Right lobe of liver (tissue), 6 donors: ENCODE data around the gene SH3GL3. TPM values are rescaled to one million over a fixed set of nuclear protein-coding genes. Genes with fewer than 3 reads are reported as not detected.

Source experiments
- ATAC-seq, 4 donors: fragments of 200-7000 bp; cut with Tn5 transposase; one replicate each; pipeline ENCODE4 v1.9.1; 2020; ENCODE audit warnings: mild to moderate bottlenecking in 4 of 4, moderate library complexity in 4 of 4
- DNase-seq, 3 donors: peaks; one replicate each; pipeline ENCODE4 v3.0.0-alpha.2; 2020
- H3K27ac ChIP-seq, 3 donors: fragments of 200-600 bp; one replicate each; pipeline ENCODE4 v1.8.0; 2022
- H3K27me3 ChIP-seq, 2 donors: fragments of 200-600 bp; one replicate each; pipeline ENCODE4 v1.8.0; 2022
- H3K36me3 ChIP-seq, 4 donors: fragments of 200-600 bp; sonication (generic) in 1 of 4; one replicate each; pipeline versions ENCODE4 v1.5.1 to v1.8.0; 2017 to 2022; ENCODE audit warnings: control low read depth in 1 of 4
- H3K4me1 ChIP-seq, 4 donors: fragments of 200-600 bp; sonication (generic) in 1 of 4; one replicate each; pipeline versions ENCODE4 v1.5.1 to v1.8.0; 2017 to 2022; ENCODE audit warnings: control low read depth in 1 of 4
- H3K4me3 ChIP-seq, 3 donors: fragments of 200-600 bp; one replicate each; pipeline ENCODE4 v1.8.0; 2022
- H3K9me3 ChIP-seq, 4 donors: fragments of 200-600 bp; sonication (generic) in 1 of 4; one replicate each; pipeline versions ENCODE4 v1.5.1 to v1.8.0; 2017 to 2022; ENCODE audit warnings: control low read depth in 1 of 4
- POLR2A ChIP-seq: fragments of 450-650 bp; IDR thresholded peaks from one replicate; pipeline ENCODE4 v1.6.1; 2017; ENCODE audit warnings: antibody characterized with exemption, mild to moderate bottlenecking
- WGBS: methylation state at CpG from one replicate; pipeline ENCODE4 v1.1.6; 2018; ENCODE audit warnings: low coverage, low lambda C conversion rate; ENCODE audit not compliant: insufficient coverage; ENCODE audit errors: missing lambda C conversion rate; 5-methylcytosine and 5-hydroxymethylcytosine counted together
- intact Hi-C, 2 donors: fragments of 100-400 bp; cut with DNase I; formaldehyde crosslinking; loops; one replicate each; pipeline versions ENCODE4 v1.11.2 to v1.14.1; 2022
- total RNA-seq, 6 experiments: library from RNA; depleted of rRNA in 2 of 6; stranded (reverse); fragments of >200 nt in 2 of 6; fragmentation: NEBNext Ultra II Directional in 3 of 6; extraction: Animal tissue kit (Norgen Biotek cat#: 25700) in 3 of 6; gene quantifications; one replicate each; pipeline versions ENCODE4 v1.1.0 to v1.2.4, GENCODE V29; 2016 to 2023
- TF ChIP-seq, protein P1 (sequence below), 4 donors: fragments of 200-600 bp in 3 of 4; fragments of 450-650 bp in 1 of 4; IDR thresholded peaks; one replicate each; pipeline versions ENCODE4 v1.5.1 to v1.8.0; 2016 to 2022; ENCODE audit warnings: antibody characterized with exemption in 4 of 4, mild to moderate bottlenecking in 2 of 4
- donor health status: DM: no; HTN: yes; CAD: no.
- donor health status: DM: no; HTN: no; CAD: no.
- donor health status: DM: no; HTN: no; CAD: no.
- donor health status: DM: no; HTN: yes; CAD: no.
- donor health status: DM: no; HTN: yes; CAD: no.

The SH3GL3 gene
- total RNA-seq, 6 experiments from 2014 or later = not detected

DNA sequence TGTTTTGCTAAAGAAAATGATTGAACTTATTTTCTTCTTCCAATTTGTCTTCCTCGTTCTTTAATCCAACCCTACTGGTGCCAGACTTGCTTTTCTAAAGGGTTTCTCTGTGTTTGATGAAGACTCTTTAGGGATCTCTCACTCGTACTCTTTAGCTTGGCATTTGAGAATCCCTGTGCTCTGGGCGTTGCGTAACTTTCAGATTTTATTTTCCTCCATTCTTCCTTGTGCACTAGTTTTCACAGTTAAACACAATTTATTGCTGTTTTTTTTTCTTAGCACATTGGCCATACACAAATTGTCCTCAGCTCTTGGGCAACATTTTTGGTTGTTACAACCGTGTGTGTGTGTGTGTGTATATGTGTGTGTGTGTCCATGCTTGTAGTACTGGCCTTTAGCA is 111.0 kb downstream of the SH3GL3 start:
- no peak overlapping the region for H3K4me3 ChIP-seq
- DNase-seq = no peak
- no peaks in the 10 kb centered on the region for H3K4me1 ChIP-seq
- no peaks in the 10 kb centered on the region for H3K27me3 ChIP-seq
- no peak for ATAC-seq
- intact Hi-C loops = loop anchor here in 1 of 2 donors (10.0 kb wide), 1 partner anchor 123 kb away; no protein-coding TSS in a partner anchor
- H3K36me3 ChIP-seq = no peaks in the 10 kb centered on the region
- no peak for TF ChIP-seq POLR2A
- TF ChIP-seq, protein P1, sequence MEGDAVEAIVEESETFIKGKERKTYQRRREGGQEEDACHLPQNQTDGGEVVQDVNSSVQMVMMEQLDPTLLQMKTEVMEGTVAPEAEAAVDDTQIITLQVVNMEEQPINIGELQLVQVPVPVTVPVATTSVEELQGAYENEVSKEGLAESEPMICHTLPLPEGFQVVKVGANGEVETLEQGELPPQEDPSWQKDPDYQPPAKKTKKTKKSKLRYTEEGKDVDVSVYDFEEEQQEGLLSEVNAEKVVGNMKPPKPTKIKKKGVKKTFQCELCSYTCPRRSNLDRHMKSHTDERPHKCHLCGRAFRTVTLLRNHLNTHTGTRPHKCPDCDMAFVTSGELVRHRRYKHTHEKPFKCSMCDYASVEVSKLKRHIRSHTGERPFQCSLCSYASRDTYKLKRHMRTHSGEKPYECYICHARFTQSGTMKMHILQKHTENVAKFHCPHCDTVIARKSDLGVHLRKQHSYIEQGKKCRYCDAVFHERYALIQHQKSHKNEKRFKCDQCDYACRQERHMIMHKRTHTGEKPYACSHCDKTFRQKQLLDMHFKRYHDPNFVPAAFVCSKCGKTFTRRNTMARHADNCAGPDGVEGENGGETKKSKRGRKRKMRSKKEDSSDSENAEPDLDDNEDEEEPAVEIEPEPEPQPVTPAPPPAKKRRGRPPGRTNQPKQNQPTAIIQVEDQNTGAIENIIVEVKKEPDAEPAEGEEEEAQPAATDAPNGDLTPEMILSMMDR (IDR thresholded peaks at IDR 0.05) = no peak
- H3K9me3 ChIP-seq = no peaks in the 10 kb centered on the region
- WGBS = 50% methylated on average over 5 of the region's 5 CpGs
- H3K27ac ChIP-seq = no peak overlapping the region

DNA sequence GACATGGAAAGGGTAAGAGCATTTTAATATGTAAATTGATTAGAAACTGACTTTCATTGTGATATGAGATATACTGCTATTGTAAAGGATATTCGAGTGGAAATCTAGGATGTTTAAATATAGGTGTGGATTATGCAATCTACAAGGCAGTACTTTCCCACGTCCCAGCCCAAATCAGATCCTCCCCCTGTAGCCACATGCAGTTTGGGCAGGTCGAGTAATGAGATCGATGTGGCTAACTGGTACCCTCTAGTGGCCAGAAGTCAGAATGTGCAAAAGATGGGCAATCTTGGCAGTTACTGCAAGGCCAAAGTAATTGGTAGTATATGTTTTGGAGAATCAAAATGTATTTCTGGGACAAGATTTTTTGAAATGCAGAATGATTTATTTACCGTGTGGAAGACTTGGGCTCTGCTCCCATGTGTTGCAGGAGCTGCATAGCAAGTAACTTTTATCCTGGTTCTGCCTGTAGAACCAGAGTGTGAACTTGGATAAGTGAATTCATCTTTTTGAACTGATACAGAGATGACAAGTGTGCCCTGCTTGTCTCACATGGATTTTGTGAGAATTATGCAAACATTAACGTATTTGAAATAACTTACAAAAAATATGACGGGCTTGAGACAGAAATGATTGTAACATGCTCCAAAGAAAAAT is 112.3 kb downstream of the SH3GL3 start:
- H3K27ac ChIP-seq = no peak overlapping the region
- H3K36me3 ChIP-seq = no peaks in the 10 kb centered on the region
- no peak overlapping the region for H3K4me3 ChIP-seq
- DNase-seq (peak in 1 of 3 donors; percentile 58), ATAC-seq (peak; percentile 93 to 98 (median 94))
- 0% methylated on average over 7 of the region's 7 CpGs for WGBS
- TF ChIP-seq POLR2A = no peak
- TF ChIP-seq, protein P1 (IDR thresholded peaks at IDR 0.05) = peak; percentile 76 to 81 (median 79)
- no peaks in the 10 kb centered on the region for H3K4me1 ChIP-seq
- H3K27me3 ChIP-seq = no peaks in the 10 kb centered on the region
- intact Hi-C loops = loop anchor here in 1 of 2 donors (10.0 kb wide), 1 partner anchor 125 kb away; no protein-coding TSS in a partner anchor
- no peaks in the 10 kb centered on the region for H3K9me3 ChIP-seq

DNA sequence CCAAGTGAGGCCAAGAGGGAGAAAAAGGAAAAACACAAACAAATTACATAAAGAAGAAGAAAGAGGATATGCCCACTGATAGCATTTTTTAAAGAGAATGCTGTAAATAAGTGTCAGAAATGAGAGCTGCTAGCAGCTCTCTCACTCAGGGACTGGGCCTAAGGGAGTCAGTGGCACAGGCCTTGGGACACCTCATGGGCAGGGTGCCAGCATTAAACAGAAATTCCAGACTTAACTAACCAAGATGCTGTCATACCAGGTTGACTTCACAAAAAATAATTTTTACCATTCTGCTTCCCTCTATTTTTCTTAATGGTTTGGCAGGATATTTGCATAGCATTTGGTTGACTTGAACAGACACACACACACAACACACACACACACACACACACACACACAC is 114.5 kb downstream of the SH3GL3 start:
- intact Hi-C loops = no loop called here
- TF ChIP-seq, protein P1 (IDR thresholded peaks at IDR 0.05) = no peak
- TF ChIP-seq POLR2A = no peak
- ATAC-seq = no peak

DNA sequence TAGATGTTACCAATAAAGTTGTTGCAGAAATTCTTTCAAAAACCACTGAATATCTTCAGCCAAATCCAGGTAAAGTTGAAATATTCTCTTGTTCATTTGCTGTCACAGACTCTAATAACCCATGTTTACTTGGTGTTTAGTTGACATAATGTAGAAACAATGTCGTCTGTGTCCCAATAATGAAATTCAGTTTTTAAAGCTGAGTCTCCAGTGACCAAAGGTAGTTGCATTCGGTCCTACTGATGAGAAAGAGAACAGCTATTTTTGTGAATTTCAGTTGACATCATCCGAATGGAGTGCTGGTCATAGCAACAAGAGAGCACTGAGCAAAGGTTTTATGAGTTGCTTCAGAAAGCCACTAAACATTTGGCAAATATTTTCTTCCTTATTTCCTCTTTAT is 118.0 kb downstream of the SH3GL3 start:
- no peaks in the 10 kb centered on the region for H3K9me3 ChIP-seq
- no peaks in the 10 kb centered on the region for H3K27me3 ChIP-seq
- DNase-seq (no peak), ATAC-seq (no peak)
- no peaks in the 10 kb centered on the region for H3K36me3 ChIP-seq
- intact Hi-C loops = no loop called here
- no peak overlapping the region for H3K4me3 ChIP-seq
- H3K4me1 ChIP-seq = no peaks in the 10 kb centered on the region
- TF ChIP-seq, protein P1 (IDR thresholded peaks at IDR 0.05) = no peak
- TF ChIP-seq POLR2A = no peak
- H3K27ac ChIP-seq = no peak overlapping the region
- 31% methylated on average over 3 of the region's 3 CpGs for WGBS

More for the DNA sequence above, 114.5 kb downstream of the SH3GL3 start:
- Histone ChIP-seq H3K36me3 (no peaks in the 10 kb centered on the region), H3K9me3 (no peaks in the 10 kb centered on the region), H3K4me3 (no peak overlapping the region), H3K27me3 (no peaks in the 10 kb centered on the region), H3K27ac (no peak overlapping the region), H3K4me1 (no peaks in the 10 kb centered on the region)
- DNase-seq = no peak
